K562 (cell line): ENCODE results near the gene EPN2. TPM values are rescaled to one million over a fixed set of nuclear protein-coding genes. Genes with fewer than 3 reads are reported as not detected.
A peak's percentile ranks its signal among the peaks of the same experiment; 100 is the strongest.

Experiments
- BCLAF1 ChIP-seq, 2 experiments: fragments of 450-650 bp in 1 of 2; IDR thresholded peaks; 2 replicates each; pipeline ENCODE4 v1.6.1; 2011 to 2017; ENCODE audit warnings: low read depth in 2 of 2, antibody characterized with exemption in 1 of 2, borderline replicate concordance in 1 of 2, low read length in 1 of 2, mild to moderate bottlenecking in 1 of 2, mixed read lengths in 1 of 2; ENCODE audit not compliant: control insufficient read depth in 1 of 2
- ELF2 ChIP-seq: fragments of 250-450 bp; sonication (Bioruptor Pico); IDR thresholded peaks from 2 replicates; pipeline ENCODE4 v1.5.0; 2021; ENCODE audit warnings: mild to moderate bottlenecking
- ELF4 ChIP-seq: fragments of 450-650 bp; formaldehyde crosslinking; IDR thresholded peaks from 2 replicates; pipeline ENCODE4 v1.4.0; 2022; ENCODE audit warnings: missing genetic modification characterization
- ESRRA ChIP-seq: fragments of 450-650 bp; IDR thresholded peaks from 2 replicates; pipeline ENCODE4 v1.6.1; 2014; ENCODE audit warnings: low read depth, mild to moderate bottlenecking, moderate library complexity, borderline replicate concordance
- FOXA1 ChIP-seq: fragments of 450-650 bp; IDR thresholded peaks from 2 replicates; pipeline ENCODE4 v1.6.1; 2016; ENCODE audit warnings: mild to moderate bottlenecking, borderline replicate concordance
- GTF2E2 ChIP-seq: fragments of 200-800 bp; sonication (Bioruptor generic); IDR thresholded peaks from 2 replicates; pipeline ENCODE4 v1.6.1; 2016; ENCODE audit warnings: missing genetic modification characterization, missing compliant biosample characterization
- HNRNPK ChIP-seq: fragments of 200-400 bp; formaldehyde crosslinking; IDR thresholded peaks from one replicate; pipeline ENCODE4 v1.6.1; 2018; ENCODE audit warnings: mild to moderate bottlenecking, low read depth, low read length; ENCODE audit not compliant: poor library complexity, severe bottlenecking
- JUN ChIP-seq, 2 experiments: sonication (generic) in 1 of 2; formaldehyde crosslinking in 1 of 2; IDR thresholded peaks; 2 replicates each; pipeline versions ENCODE4 v1.6.1 to v1.8.0; 2012 to 2022; ENCODE audit warnings: borderline replicate concordance in 2 of 2, mild to moderate bottlenecking in 2 of 2, improper control_type of control experiment in 1 of 2, low read depth in 1 of 2, low read length in 1 of 2, missing genetic modification reagents in 1 of 2
- L3MBTL2 ChIP-seq: fragments of 450-650 bp; IDR thresholded peaks from 2 replicates; pipeline ENCODE4 v1.6.1; 2016; ENCODE audit warnings: mild to moderate bottlenecking, moderate library complexity
- MAZ ChIP-seq, 2 experiments: fragments of 450-650 bp in 1 of 2; sonication (generic) in 1 of 2; formaldehyde crosslinking; IDR thresholded peaks in 1 of 2; conservative IDR thresholded peaks in 1 of 2; 2 replicates each; pipeline versions ENCODE4 v1.4.0 to v1.5.0; 2020; ENCODE audit warnings: mild to moderate bottlenecking in 1 of 2, missing genetic modification reagents in 1 of 2
- NFRKB ChIP-seq: fragments of 450-650 bp; IDR thresholded peaks from 2 replicates; pipeline ENCODE4 v1.6.1; 2016; ENCODE audit warnings: low read depth
- PCBP2 ChIP-seq: fragments of 200-400 bp; formaldehyde crosslinking; IDR thresholded peaks from 2 replicates; pipeline ENCODE4 v1.6.1; 2018; ENCODE audit warnings: low read length, low read depth, mild to moderate bottlenecking, moderate library complexity; ENCODE audit not compliant: poor library complexity, severe bottlenecking
- POLR2AphosphoS5 ChIP-seq: IDR thresholded peaks from 2 replicates; pipeline ENCODE4 v1.6.1; 2011; ENCODE audit warnings: mild to moderate bottlenecking, low read depth, low read length, moderate library complexity; ENCODE audit not compliant: control insufficient read depth, insufficient read depth
- POLR2H ChIP-seq: IDR thresholded peaks from 2 replicates; pipeline ENCODE4 v1.6.1; 2016; ENCODE audit warnings: missing genetic modification characterization, low read depth, mild to moderate bottlenecking, control low read depth, missing compliant biosample characterization, moderate library complexity
- RAD21 ChIP-seq, 2 experiments: fragments of 250-450 bp in 1 of 2; fragments of 450-650 bp in 1 of 2; sonication (Bioruptor Pico) in 1 of 2; formaldehyde crosslinking in 1 of 2; IDR thresholded peaks in 1 of 2; conservative IDR thresholded peaks in 1 of 2; 2 replicates each; pipeline versions ENCODE4 v1.4.0 to v1.8.0; 2020 to 2022; ENCODE audit warnings: mild to moderate bottlenecking in 2 of 2, moderate library complexity in 1 of 2
- SIN3A ChIP-seq, 2 experiments: fragments of 150-350 bp in 1 of 2; IDR thresholded peaks; 2 replicates each; pipeline ENCODE4 v1.6.1; 2011 to 2016; ENCODE audit warnings: borderline replicate concordance in 2 of 2, low read depth in 2 of 2, low read length in 2 of 2, mild to moderate bottlenecking in 2 of 2, moderate library complexity in 2 of 2; ENCODE audit not compliant: control insufficient read depth in 1 of 2
- SREBF1 ChIP-seq: fragments of 150-350 bp; IDR thresholded peaks from 2 replicates; pipeline ENCODE4 v1.6.1; 2014; ENCODE audit warnings: antibody characterized with exemption, low read depth, low read length, borderline replicate concordance
- TBL1XR1 ChIP-seq, 2 experiments: IDR thresholded peaks; 2 replicates each; pipeline ENCODE4 v1.6.1; 2012; ENCODE audit warnings: improper control_type of control experiment in 2 of 2, low read length in 2 of 2, mild to moderate bottlenecking in 1 of 2
- YY1 ChIP-seq, 3 experiments: IDR thresholded peaks; 2 replicates each; pipeline ENCODE4 v1.6.1; 2011; ENCODE audit warnings: low read length in 2 of 3, mild to moderate bottlenecking in 2 of 3, moderate library complexity in 2 of 3, borderline replicate concordance in 1 of 3, control low read depth in 1 of 3, low read depth in 1 of 3; ENCODE audit not compliant: insufficient read depth in 3 of 3, insufficient replicate concordance in 2 of 3, control insufficient read depth in 1 of 3, insufficient read length in 1 of 3; ENCODE audit errors: extremely low read depth in 1 of 3
- ZNF232 ChIP-seq: sonication (generic); formaldehyde crosslinking; IDR thresholded peaks from 2 replicates; pipeline ENCODE4 v1.8.0; 2022; ENCODE audit warnings: mild to moderate bottlenecking, missing genetic modification reagents
- ZZZ3 ChIP-seq: fragments of 450-650 bp; IDR thresholded peaks from 2 replicates; pipeline ENCODE4 v1.6.1; 2016; ENCODE audit warnings: antibody characterized with exemption, mild to moderate bottlenecking, moderate library complexity
- polyA plus RNA-seq, 8 experiments: library from polyadenylated mRNA; depleted of rRNA in 4 of 8; stranded (reverse) in 5 of 8; unstranded in 3 of 8; fragments of >200 nt; fragmentation: Nextera tagmentation in 2 of 8; fragmentation: Illumina TruSeq in 1 of 8; extraction: Ambion mirVana in 2 of 8; extraction: Trizol in 1 of 8; gene quantifications; 2 replicates each; pipeline versions ENCODE4 v1.2.1 to v1.2.3, GENCODE V29; 2011 to 2014; ENCODE audit warnings: inconsistent platforms in 1 of 8, missing spikeins in 1 of 8
- total RNA-seq, 7 experiments: library from RNA; depleted of rRNA in 6 of 7; stranded (reverse); fragments of >200 nt in 6 of 7; fragmentation: Illumina TruSeq in 2 of 7; extraction: Trizol in 2 of 7; gene quantifications; 2 replicates each; pipeline versions ENCODE4 v1.2.1 to v1.2.3, GENCODE V29; 2011 to 2021; ENCODE audit warnings: low replicate concordance in 1 of 7

The EPN2 gene
- total and polyA plus RNA-seq, 9 of the 15 experiments (the other 6 are each of a cell fraction or from before 2014, with no cell fraction given): 1.0 to 12.9 (median 8.9) TPM

DNA sequence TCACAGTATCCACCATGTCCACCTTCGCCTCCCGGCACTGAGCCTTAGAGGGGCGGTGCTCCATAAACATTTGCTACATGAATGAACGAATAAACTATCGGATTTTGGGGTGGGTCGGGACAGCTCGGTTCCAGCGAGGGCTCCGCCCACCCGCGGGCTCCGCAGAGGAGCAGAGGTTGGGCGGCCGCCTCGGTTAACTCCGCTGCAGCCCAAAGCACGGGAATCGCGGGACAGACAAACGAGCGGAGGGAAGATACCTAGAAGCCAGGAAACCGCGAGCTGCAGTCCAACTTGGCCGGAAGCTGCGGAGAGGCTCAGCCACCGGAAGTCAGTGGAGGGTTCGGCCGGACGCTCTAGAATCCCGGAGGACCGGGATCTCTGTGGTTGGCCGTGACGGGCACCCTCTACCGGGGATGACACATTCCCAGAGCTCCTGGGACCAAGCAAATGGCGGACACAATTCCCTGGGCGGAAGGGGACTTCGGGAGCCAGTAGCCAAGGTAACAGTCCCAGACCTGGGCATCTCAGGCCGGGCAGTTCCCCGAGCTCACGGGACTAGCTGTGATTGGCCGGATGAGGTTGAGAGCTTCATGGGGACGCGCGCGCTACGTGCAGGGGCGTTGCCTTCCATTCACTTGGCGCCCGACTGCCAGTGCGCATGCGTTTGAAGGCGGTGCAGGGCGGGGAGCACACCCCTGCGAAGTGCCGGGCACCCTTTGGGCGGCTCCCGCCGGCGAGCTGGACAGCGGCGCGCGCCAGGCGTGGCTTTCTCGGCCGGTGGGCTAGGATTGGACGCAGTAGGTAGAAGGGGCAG is 140.6 kb downstream of the EPN2 start (continued):
- TF ChIP-seq NFRKB (no peak), SREBF1 (no peak), FOXA1 (no peak), TBL1XR1 (IDR thresholded peaks at IDR 0.05; ENCODE audit: low read length in 2 of 2) (no peak), ZNF232 (CRISPR knock-in tag) (no peak), POLR2H (tag) (no peak), YY1 (IDR thresholded peaks at IDR 0.05; ENCODE audit: borderline replicate concordance in 1 of 3, control insufficient read depth in 1 of 3, extremely low read depth in 1 of 3, insufficient read depth in 3 of 3, insufficient read length in 1 of 3, insufficient replicate concordance in 2 of 3, low read depth in 1 of 3, low read length in 2 of 3) (peak; percentile 8 to 92 (median 84)), MAZ (CRISPR knock-in tag; conservative IDR thresholded peaks at IDR 0.05 in 1 of 2, IDR thresholded peaks at IDR 0.05 in 1 of 2) (peak in 1 of 2 experiments; percentile 52; a peak in 2 of 4 replicates), L3MBTL2 (peak; percentile 31; the same call in 1 of the 2 replicates), ELF2 (peak; percentile 46; the same call in 1 of the 2 replicates), ESRRA (peak; percentile 58; the same call in 1 of the 2 replicates), BCLAF1 (IDR thresholded peaks at IDR 0.05; ENCODE audit: borderline replicate concordance in 1 of 2, control insufficient read depth in 1 of 2, low read depth in 2 of 2, low read length in 1 of 2) (0 out of 4 replicates have a peak, but pooled peaks of 1 of the 2 experiments have one; percentile 48), SIN3A (IDR thresholded peaks at IDR 0.05; ENCODE audit: borderline replicate concordance in 2 of 2, control insufficient read depth in 1 of 2, low read depth in 2 of 2, low read length in 2 of 2) (peak in 1 of 2 experiments; percentile 25; a peak in 1 of 4 replicates), ZZZ3 (no peak), JUN (IDR thresholded peaks at IDR 0.05; ENCODE audit: borderline replicate concordance, low read depth, low read length) (no peak; the same call in 1 of the 2 replicates), JUN (CRISPR knock-in tag; IDR thresholded peaks at IDR 0.05; ENCODE audit: borderline replicate concordance) (no peak), RAD21 (CRISPR knock-in tag; conservative IDR thresholded peaks at IDR 0.05 in 1 of 2, IDR thresholded peaks at IDR 0.05 in 1 of 2) (no peak), HNRNPK (no peak), POLR2AphosphoS5 (peak; percentile 66), GTF2E2 (tag) (no peak), ELF4 (CRISPR knock-in tag) (no peak), PCBP2 (no peak)
